Measurements from ENCODE around the gene SYTL2.
A peak's percentile ranks its signal among the peaks of the same experiment; 100 is the strongest.

The SYTL2 gene

GRCh38 chr11:85647604-85648299 is 163.2 kb downstream of the SYTL2 start, which contains the start of gene TMEM126A:
Gene TMEM126A (plus strand): TSS chr11:85647967. CDS start chr11:85650256, 2,289 bp downstream.
- peak; percentile 76 for DNase-seq

GRCh38 chr11:85647078-85647477 is 163.9 kb downstream of the SYTL2 start:
- no peak for DNase-seq
